Upper lobe of right lung (tissue), 1 donor: ENCODE data around the gene PCF11. TPM values are rescaled to one million over a fixed set of nuclear protein-coding genes. Genes with fewer than 3 reads are reported as not detected.

Experiments used
- ATAC-seq: fragments of 200-7000 bp; cut with Tn5 transposase; one replicate; pipeline ENCODE4 v1.9.1; 2020; ENCODE audit warnings: mild to moderate bottlenecking, moderate library complexity
- DNase-seq: peaks from one replicate; pipeline ENCODE4 v3.0.0-alpha.2; 2020
- H3K27ac ChIP-seq: fragments of 200-600 bp; one replicate; pipeline ENCODE4 v1.8.0; 2022
- H3K27me3 ChIP-seq: fragments of 200-600 bp; one replicate; pipeline ENCODE4 v1.8.0; 2022; ENCODE audit warnings: mild to moderate bottlenecking
- H3K36me3 ChIP-seq: fragments of 200-600 bp; one replicate; pipeline ENCODE4 v1.8.0; 2022
- H3K4me1 ChIP-seq: fragments of 200-600 bp; one replicate; pipeline ENCODE4 v1.8.0; 2022
- H3K4me3 ChIP-seq: fragments of 200-600 bp; one replicate; pipeline ENCODE4 v1.8.0; 2022; ENCODE audit warnings: mild to moderate bottlenecking
- H3K9me3 ChIP-seq: fragments of 200-600 bp; one replicate; pipeline ENCODE4 v1.8.0; 2022
- intact Hi-C: fragments of 100-400 bp; cut with DNase I; formaldehyde crosslinking; loops from one replicate; pipeline ENCODE4 v1.11.0; 2022
- long read RNA-seq: library from polyadenylated mRNA; unstranded; transcript quantifications from one replicate; pipeline ENCODE4 v2.0.0, GENCODE V29; 2021
- total RNA-seq: library from RNA; stranded (reverse); fragmentation: NEBNext Ultra II Directional; extraction: Animal tissue kit (Norgen Biotek cat#: 25700); gene quantifications from one replicate; pipeline ENCODE4 v1.2.1, GENCODE V29; 2021
- TF ChIP-seq, protein P1 (sequence below): fragments of 200-600 bp; IDR thresholded peaks from one replicate; pipeline ENCODE4 v1.8.0; 2022; ENCODE audit warnings: antibody characterized with exemption
- donor health status: DM: no; HTN: yes; CAD: no; lungs with severe emphysema.

Gene PCF11, protein sequence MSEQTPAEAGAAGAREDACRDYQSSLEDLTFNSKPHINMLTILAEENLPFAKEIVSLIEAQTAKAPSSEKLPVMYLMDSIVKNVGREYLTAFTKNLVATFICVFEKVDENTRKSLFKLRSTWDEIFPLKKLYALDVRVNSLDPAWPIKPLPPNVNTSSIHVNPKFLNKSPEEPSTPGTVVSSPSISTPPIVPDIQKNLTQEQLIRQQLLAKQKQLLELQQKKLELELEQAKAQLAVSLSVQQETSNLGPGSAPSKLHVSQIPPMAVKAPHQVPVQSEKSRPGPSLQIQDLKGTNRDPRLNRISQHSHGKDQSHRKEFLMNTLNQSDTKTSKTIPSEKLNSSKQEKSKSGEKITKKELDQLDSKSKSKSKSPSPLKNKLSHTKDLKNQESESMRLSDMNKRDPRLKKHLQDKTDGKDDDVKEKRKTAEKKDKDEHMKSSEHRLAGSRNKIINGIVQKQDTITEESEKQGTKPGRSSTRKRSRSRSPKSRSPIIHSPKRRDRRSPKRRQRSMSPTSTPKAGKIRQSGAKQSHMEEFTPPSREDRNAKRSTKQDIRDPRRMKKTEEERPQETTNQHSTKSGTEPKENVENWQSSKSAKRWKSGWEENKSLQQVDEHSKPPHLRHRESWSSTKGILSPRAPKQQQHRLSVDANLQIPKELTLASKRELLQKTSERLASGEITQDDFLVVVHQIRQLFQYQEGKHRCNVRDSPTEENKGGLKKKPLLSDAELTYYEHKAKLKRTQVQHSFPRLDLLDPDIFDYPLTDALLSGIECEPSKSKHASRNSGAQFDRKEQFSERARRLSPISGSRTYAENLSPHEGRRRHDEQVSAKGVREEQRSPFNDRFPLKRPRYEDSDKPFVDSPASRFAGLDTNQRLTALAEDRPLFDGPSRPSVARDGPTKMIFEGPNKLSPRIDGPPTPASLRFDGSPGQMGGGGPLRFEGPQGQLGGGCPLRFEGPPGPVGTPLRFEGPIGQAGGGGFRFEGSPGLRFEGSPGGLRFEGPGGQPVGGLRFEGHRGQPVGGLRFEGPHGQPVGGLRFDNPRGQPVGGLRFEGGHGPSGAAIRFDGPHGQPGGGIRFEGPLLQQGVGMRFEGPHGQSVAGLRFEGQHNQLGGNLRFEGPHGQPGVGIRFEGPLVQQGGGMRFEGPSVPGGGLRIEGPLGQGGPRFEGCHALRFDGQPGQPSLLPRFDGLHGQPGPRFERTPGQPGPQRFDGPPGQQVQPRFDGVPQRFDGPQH (N-terminal part only)
- total RNA-seq: 54.5 TPM
- long read RNA-seq, full-length matches to known transcripts: 9 of 15 reads
- long read RNA-seq, partial matches to known transcripts: 3 of 15 reads
- long read RNA-seq, other reads (novel, unspliced or antisense): 3 of 15 reads

GRCh38 chr11:83156996-83157593 is at the start of gene PCF11:
Gene PCF11 (plus strand): TSS chr11:83157131. CDS start chr11:83157440, 309 bp downstream.
- TF ChIP-seq, protein P1, sequence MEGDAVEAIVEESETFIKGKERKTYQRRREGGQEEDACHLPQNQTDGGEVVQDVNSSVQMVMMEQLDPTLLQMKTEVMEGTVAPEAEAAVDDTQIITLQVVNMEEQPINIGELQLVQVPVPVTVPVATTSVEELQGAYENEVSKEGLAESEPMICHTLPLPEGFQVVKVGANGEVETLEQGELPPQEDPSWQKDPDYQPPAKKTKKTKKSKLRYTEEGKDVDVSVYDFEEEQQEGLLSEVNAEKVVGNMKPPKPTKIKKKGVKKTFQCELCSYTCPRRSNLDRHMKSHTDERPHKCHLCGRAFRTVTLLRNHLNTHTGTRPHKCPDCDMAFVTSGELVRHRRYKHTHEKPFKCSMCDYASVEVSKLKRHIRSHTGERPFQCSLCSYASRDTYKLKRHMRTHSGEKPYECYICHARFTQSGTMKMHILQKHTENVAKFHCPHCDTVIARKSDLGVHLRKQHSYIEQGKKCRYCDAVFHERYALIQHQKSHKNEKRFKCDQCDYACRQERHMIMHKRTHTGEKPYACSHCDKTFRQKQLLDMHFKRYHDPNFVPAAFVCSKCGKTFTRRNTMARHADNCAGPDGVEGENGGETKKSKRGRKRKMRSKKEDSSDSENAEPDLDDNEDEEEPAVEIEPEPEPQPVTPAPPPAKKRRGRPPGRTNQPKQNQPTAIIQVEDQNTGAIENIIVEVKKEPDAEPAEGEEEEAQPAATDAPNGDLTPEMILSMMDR: no peak
- no peaks in the 10 kb centered on the region for H3K9me3 ChIP-seq
- H3K4me1 ChIP-seq: peaks cover 20% of the 10 kb centered on the region
- intact Hi-C loops: no loop called here
- H3K4me3 ChIP-seq: peak within 1 kb of the TSS; percentile 90
- peak within 1 kb of the TSS; percentile 100 for H3K27ac ChIP-seq
- ATAC-seq (peak; percentile 4), DNase-seq (peak; percentile 98)
- H3K27me3 ChIP-seq: no peaks in the 10 kb centered on the region
- peaks cover 6% of the 10 kb centered on the region for H3K36me3 ChIP-seq

DNA sequence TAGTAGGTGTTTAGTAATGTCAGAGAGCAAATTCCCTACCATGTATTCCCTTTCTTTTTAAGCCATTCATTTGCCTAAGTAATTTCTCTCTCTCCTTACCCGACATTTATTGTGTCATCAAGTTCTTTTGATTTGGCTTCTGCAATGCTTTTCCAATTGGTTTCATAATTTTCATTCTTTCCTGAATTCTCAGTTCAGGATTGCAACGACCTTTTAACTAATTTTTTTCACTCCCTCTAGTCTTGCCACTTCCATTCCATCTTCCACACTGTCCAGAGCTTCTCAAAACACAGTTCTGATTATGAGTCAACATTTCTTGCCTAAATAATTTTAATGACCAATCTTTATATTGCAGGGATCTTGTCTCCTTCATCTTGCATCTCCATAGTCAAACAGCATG is 44.0 kb upstream of the PCF11 start:
- Histone ChIP-seq H3K4me1 (peaks cover 10% of the 10 kb centered on the region), H3K4me3 (no peak overlapping the region), H3K27me3 (no peaks in the 10 kb centered on the region), H3K9me3 (no peaks in the 10 kb centered on the region), H3K27ac (no peak overlapping the region), H3K36me3 (no peaks in the 10 kb centered on the region)
- DNase-seq (no peak), ATAC-seq (no peak)
- intact Hi-C loops: no loop called here
- TF ChIP-seq, protein P1: no peak

DNA sequence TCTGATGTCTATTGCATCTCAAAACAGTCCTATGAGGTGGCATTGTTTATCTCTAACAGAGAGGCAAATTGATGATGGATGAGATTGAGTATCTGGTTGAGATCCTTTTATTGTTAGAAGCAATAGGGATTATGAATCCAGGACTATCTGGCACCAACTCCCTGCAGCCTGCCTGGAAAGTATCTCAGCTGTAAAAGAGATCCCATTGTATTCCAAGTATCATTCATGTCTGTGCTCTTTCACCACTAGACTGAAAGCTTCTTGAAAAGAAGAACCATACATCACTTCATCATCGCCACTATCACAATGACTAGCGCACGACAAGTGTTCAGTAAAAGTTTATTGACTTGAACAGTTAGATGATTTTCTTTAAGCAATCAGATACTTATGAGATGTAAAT is 41.9 kb upstream of the PCF11 start:
- TF ChIP-seq, protein P1: no peak
- Histone ChIP-seq H3K4me1 (peaks cover 10% of the 10 kb centered on the region), H3K27ac (no peak overlapping the region), H3K36me3 (no peaks in the 10 kb centered on the region), H3K9me3 (no peaks in the 10 kb centered on the region), H3K4me3 (no peak overlapping the region), H3K27me3 (no peaks in the 10 kb centered on the region)
- ATAC-seq (no peak), DNase-seq (no peak)
- intact Hi-C loops: no loop called here

- intact Hi-C loops: no loop called here
- DNase-seq: no peak
- ATAC-seq: peak; percentile 67
- H3K4me1 ChIP-seq: peaks cover 10% of the 10 kb centered on the region
- no peaks in the 10 kb centered on the region for H3K27me3 ChIP-seq
- H3K4me3 ChIP-seq: no peak overlapping the region
- no peak overlapping the region for H3K27ac ChIP-seq
- TF ChIP-seq, protein P1: no peak
- no peaks in the 10 kb centered on the region for H3K9me3 ChIP-seq
- H3K36me3 ChIP-seq: no peaks in the 10 kb centered on the region
These were observed 41.4 kb upstream of the PCF11 start for GRCh38 chr11:83115551-83115950.
